Pons (tissue), 1 donor: ENCODE data around the gene DLGAP1.
A peak's percentile ranks its signal among the peaks of the same experiment; 100 is the strongest.

Experiments
- DNase-seq: peaks from one replicate; pipeline ENCODE4 v3.0.0-alpha.2; 2016; ENCODE audit warnings: low spot score

The DLGAP1 gene

GRCh38 chr18:3891245-3891644, 563.9 kb downstream of the DLGAP1 start:
- DNase-seq: no peak

GRCh38 chr18:3889803-3890202, 565.3 kb downstream of the DLGAP1 start:
- DNase-seq: no peak

GRCh38 chr18:3889121-3889520, 566.0 kb downstream of the DLGAP1 start:
- DNase-seq: no peak

- no peak for DNase-seq
These were observed 568.4 kb downstream of the DLGAP1 start for GRCh38 chr18:3886575-3887322.

GRCh38 chr18:3885209-3885792, 569.8 kb downstream of the DLGAP1 start:
- DNase-seq: no peak

- DNase-seq: no peak
These were observed 575.3 kb downstream of the DLGAP1 start for GRCh38 chr18:3879836-3880120.

- DNase-seq: no peak
These were observed 575.8 kb downstream of the DLGAP1 start for GRCh38 chr18:3879114-3879835.

- no peak for DNase-seq
These were observed 576.7 kb downstream of the DLGAP1 start for GRCh38 chr18:3878401-3878800.

- DNase-seq: no peak
These were observed 577.4 kb downstream of the DLGAP1 start for GRCh38 chr18:3877678-3878077.

GRCh38 chr18:3875961-3876360, 579.1 kb downstream of the DLGAP1 start:
- no peak for DNase-seq

- DNase-seq: no peak
These were observed 579.7 kb downstream of the DLGAP1 start for GRCh38 chr18:3875376-3875775.

- DNase-seq: no peak
These were observed 580.5 kb downstream of the DLGAP1 start for GRCh38 chr18:3874581-3874980.

- no peak for DNase-seq
These were observed 581.0 kb downstream of the DLGAP1 start for GRCh38 chr18:3874125-3874524.

GRCh38 chr18:3873698-3874097, 581.4 kb downstream of the DLGAP1 start:
- no peak for DNase-seq

GRCh38 chr18:3873211-3873610, 581.9 kb downstream of the DLGAP1 start:
- no peak for DNase-seq

GRCh38 chr18:3872641-3873040, 582.5 kb downstream of the DLGAP1 start:
- no peak for DNase-seq

- no peak for DNase-seq
These were observed 583.4 kb downstream of the DLGAP1 start for GRCh38 chr18:3871687-3872086.

- no peak for DNase-seq
These were observed 584.2 kb downstream of the DLGAP1 start for GRCh38 chr18:3870914-3871313.

- peak; percentile 70 for DNase-seq
These were observed 585.3 kb downstream of the DLGAP1 start for GRCh38 chr18:3869848-3870247.

GRCh38 chr18:3867864-3868311, 587.2 kb downstream of the DLGAP1 start:
- DNase-seq: no peak

GRCh38 chr18:3867236-3867635, 587.9 kb downstream of the DLGAP1 start:
- no peak for DNase-seq

GRCh38 chr18:3864669-3865298, 590.3 kb downstream of the DLGAP1 start:
- DNase-seq: no peak

GRCh38 chr18:3863593-3863992, 591.5 kb downstream of the DLGAP1 start:
- DNase-seq: no peak
